Omental fat pad (tissue), 4 donors: Measurements from ENCODE around the gene FGF1. TPM values are rescaled to one million over a fixed set of nuclear protein-coding genes. Genes with fewer than 3 reads are reported as not detected.

Source experiments
- ATAC-seq: fragments of 150-250 bp; one replicate; pipeline ENCODE4 v1.9.1; 2016; ENCODE audit warnings: mild to moderate bottlenecking, moderate library complexity; ENCODE audit not compliant: low FRiP score
- DNase-seq: peaks from one replicate; pipeline ENCODE4 v3.0.0-alpha.2; 2019; ENCODE audit warnings: low spot score
- total RNA-seq, 4 donors: library from RNA; depleted of rRNA; stranded (reverse); fragments of >200 nt; gene quantifications; one replicate each; pipeline ENCODE4 v1.1.0, GENCODE V29; 2016
- TF ChIP-seq, protein P1 (sequence below), 3 donors: fragments of 450-650 bp; IDR thresholded peaks; one replicate each; pipeline ENCODE4 v1.5.1; 2016 to 2017; ENCODE audit warnings: antibody characterized with exemption in 3 of 3, mild to moderate bottlenecking in 3 of 3, moderate library complexity in 2 of 3

Gene FGF1
- total RNA-seq, 4 donors from 2014 or later, result 2.2 to 43.1 (median 34.3) TPM

DNA sequence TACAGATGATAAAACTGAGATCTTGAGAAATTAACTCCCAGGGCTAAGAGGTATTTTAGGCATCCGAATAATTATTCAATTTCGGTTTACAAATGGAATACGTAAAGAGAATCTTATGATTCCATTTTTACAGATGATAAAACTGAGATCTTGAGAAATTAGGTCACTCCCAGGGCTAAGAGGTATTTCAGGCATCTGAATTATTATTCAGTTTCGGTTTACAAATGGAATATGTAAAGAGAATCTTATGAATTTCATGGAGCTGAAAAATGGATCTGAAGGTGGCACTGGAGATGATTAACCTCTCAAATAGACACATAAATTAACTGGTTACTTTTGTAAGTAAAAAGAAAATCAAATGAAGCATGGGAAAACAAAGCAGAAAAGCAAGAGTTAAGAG, 44.2 kb downstream of the FGF1 start:
- ATAC-seq, result no peak

DNA sequence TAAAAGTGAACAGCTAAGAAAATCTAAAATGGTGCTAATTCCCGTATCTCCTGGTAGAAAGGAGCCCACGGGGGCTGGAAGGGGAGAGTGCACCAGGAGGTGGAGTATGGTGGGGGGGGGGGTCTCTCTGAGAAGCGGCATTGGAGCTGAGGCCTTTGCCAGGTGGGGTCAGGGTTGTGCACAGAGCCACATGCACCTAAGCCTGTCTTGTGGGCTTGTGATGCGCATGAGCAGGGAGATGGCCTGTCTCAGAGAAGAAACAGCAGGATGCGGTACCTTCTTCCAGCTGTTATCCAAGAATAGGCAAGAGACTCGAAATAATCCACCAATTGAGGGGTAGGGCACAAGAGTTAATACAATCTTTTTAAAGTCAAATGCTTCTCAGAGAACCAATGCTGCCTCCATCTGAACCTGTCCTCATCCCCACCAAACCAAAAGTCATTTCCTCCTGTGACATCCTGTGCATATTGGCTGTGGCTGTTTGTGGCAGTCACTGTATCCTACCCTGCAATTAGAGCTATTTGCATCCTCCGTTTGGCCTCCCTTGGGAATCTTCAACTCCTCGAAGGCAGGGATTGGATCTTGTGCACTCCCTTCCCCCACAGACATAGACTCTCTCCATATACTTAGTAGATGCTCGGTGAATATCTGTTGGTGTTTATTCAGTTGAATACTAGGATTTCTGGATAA, 45.4 kb downstream of the FGF1 start:
- no peak for DNase-seq
- TF ChIP-seq, protein P1, sequence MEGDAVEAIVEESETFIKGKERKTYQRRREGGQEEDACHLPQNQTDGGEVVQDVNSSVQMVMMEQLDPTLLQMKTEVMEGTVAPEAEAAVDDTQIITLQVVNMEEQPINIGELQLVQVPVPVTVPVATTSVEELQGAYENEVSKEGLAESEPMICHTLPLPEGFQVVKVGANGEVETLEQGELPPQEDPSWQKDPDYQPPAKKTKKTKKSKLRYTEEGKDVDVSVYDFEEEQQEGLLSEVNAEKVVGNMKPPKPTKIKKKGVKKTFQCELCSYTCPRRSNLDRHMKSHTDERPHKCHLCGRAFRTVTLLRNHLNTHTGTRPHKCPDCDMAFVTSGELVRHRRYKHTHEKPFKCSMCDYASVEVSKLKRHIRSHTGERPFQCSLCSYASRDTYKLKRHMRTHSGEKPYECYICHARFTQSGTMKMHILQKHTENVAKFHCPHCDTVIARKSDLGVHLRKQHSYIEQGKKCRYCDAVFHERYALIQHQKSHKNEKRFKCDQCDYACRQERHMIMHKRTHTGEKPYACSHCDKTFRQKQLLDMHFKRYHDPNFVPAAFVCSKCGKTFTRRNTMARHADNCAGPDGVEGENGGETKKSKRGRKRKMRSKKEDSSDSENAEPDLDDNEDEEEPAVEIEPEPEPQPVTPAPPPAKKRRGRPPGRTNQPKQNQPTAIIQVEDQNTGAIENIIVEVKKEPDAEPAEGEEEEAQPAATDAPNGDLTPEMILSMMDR (IDR thresholded peaks at IDR 0.05), result no peak
- ATAC-seq, result no peak

More for the DNA sequence above, 44.2 kb downstream of the FGF1 start:
- TF ChIP-seq, protein P1 (IDR thresholded peaks at IDR 0.05), result no peak
- DNase-seq, result no peak

DNA sequence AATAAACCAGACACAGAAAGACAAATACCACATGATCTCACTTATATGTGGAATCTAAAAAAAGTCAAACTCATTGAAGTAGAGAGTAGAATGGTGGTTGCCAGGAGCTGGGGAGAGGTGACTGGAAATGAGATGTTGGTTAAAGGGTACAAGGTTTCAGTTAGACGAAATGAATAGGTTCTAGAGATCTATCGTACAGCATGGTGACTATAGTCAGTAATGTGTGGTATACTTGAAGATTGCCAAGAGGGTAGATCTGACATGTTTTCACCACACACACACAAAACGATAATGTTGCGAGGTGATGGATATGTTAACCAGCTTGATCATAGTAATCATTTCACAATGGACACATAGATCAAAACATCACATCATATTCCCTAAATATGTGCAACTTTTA, 46.4 kb downstream of the FGF1 start:
- TF ChIP-seq, protein P1 (IDR thresholded peaks at IDR 0.05), result no peak

DNA sequence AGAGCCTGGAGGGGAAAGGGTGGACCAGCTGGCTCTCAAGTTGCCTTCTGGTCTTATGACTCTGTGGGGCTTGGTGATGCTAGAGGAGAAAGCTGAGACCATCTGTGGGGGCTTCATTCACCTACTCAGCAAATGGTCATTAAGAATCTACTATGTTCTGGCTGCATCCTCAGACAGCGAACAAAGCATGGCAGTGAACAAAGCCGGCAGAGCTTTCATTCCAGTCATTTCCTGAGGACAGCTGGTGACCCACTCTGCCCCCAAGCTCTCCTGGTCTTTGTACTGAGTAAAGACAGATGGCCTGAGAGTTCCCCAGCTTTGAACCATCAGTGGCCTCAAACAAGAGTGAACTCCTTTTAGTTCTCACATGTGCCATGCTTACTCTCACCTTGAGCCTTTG, 48.0 kb downstream of the FGF1 start:
- TF ChIP-seq, protein P1 (IDR thresholded peaks at IDR 0.05), result no peak
- DNase-seq (no peak), ATAC-seq (no peak)

More for the DNA sequence above, 46.4 kb downstream of the FGF1 start:
- DNase-seq (no peak), ATAC-seq (no peak)

DNA sequence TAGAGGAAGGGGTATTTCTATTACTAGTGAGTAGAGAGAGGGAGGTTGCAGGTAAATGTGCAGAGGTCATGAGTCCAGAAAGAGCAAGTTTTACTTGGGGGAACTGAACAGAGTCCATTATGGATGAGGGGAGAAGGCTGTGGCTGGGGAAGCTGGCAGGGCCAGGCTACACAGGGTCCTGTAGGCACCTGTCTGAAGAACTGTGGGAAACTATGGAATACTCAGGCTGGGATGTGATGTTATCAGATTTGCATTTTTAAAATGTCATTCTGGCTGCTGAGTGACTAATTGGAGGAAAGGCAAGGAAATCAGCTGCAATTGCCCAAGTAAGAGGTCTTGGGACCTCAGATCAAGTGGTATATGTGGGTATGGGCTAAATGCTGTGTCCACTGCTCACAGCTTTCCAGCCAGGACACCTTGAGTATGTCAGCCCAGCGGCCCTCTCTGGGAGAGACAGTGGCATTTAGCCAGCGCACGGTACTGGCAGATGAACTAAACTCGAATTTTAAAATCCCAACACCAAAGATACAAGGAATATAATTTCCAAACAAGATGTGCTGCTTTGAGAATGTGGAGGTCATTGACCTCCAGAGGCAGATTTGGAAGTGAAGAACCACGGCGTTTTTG, 49.1 kb downstream of the FGF1 start:
- DNase-seq, result no peak
- TF ChIP-seq, protein P1 (IDR thresholded peaks at IDR 0.05), result no peak
- ATAC-seq, result peak; percentile 58

DNA sequence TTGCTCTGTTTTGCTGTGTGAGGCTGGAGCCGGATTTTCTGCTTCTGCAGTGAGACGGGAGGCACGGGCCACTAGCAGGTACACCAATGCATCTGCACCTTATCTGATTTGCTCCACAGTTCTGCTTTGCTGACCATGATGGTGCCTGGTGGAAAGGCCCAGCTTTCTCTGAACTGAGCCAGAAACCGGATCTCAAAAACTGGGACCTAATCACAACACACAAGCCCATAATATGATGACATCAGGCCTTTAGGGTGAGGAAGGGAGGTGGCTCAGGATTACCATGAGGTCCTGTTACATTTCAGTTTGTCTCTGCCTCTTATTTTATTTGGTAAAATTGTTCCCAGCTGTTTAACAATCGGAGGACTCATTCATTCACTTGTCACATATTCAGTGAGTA, 49.8 kb downstream of the FGF1 start:
- TF ChIP-seq, protein P1 (IDR thresholded peaks at IDR 0.05), result no peak
- ATAC-seq (peak; percentile 28), DNase-seq (no peak)
